Measurements from ENCODE around the gene PPP1R13B. TPM values are rescaled to one million over a fixed set of nuclear protein-coding genes. Genes with fewer than 3 reads are reported as not detected.

PPP1R13B gene
- polyA plus RNA-seq, 1 of the 3 experiments (the other 2 are of a cell fraction): 5.7 TPM

- H3K27ac ChIP-seq (ENCODE audit: low read depth in 2 of 2, low read length in 1 of 2): peak overlapping the region in 1 of 2 experiments; percentile 25; a peak in 2 of 4 replicates
- peak; percentile 62 for DNase-seq
- peaks cover 2% of the 10 kb centered on the region for H3F3A ChIP-seq (replicated peaks; ENCODE audit: insufficient read depth)
- no peaks in the 10 kb centered on the region for H3K27me3 ChIP-seq (ENCODE audit: insufficient read depth)
- CTCF ChIA-PET: interaction anchor here (0.6 kb wide), 1 partner anchor 8 kb away, joined by 3 read pairs; no protein-coding TSS in a partner anchor
- POLR2A ChIA-PET: interaction anchor here (1.2 to 1.3 kb wide), 2 partner anchors 8 to 74 kb away, joined by 3 read pairs; partner anchors contain the start of gene KLC1
- 88% methylated on average over 26 of the region's 29 CpGs for WGBS (ENCODE audit: low lambda C conversion rate)
- peaks cover 0 to 22% of the 10 kb centered on the region in 2 experiments; a peak in 1 of 4 replicates for H3K4me1 ChIP-seq (ENCODE audit: control insufficient read depth in 1 of 2, insufficient read depth in 2 of 2, low read depth in 1 of 2, low read length in 1 of 2)
- no peak overlapping the region for H2AFZ ChIP-seq (ENCODE audit: low read depth)
- TF ChIP-seq GABPA (IDR thresholded peaks at IDR 0.05; ENCODE audit: low read depth) (no peak), TAF1 (IDR thresholded peaks at IDR 0.05; ENCODE audit: borderline replicate concordance, low read depth, low read length) (no peak), TCF12 (IDR thresholded peaks at IDR 0.05) (no peak)
- TF ChIP-seq, protein P1, sequence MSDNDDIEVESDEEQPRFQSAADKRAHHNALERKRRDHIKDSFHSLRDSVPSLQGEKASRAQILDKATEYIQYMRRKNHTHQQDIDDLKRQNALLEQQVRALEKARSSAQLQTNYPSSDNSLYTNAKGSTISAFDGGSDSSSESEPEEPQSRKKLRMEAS (IDR thresholded peaks at IDR 0.05; ENCODE audit: low read depth): no peak
- no peak overlapping the region for H3K4me2 ChIP-seq
- H3K4me3 ChIP-seq (ENCODE audit: low read depth in 2 of 2, low read length in 1 of 2): no peak overlapping the region
- no peaks in the 10 kb centered on the region for H4K20me1 ChIP-seq (ENCODE audit: insufficient read depth)
- no peaks in the 10 kb centered on the region for H3K79me2 ChIP-seq (ENCODE audit: insufficient read depth)
- peaks cover 7 to 80% of the 10 kb centered on the region in 2 experiments for H3K36me3 ChIP-seq (replicated peaks in 1 of 2; ENCODE audit: control insufficient read depth in 1 of 2, insufficient read depth in 2 of 2, low read length in 1 of 2)
- H3K9ac ChIP-seq: no peak overlapping the region
- H3K9me3 ChIP-seq: no peaks in the 10 kb centered on the region
- H3K9me2 ChIP-seq: no peaks in the 10 kb centered on the region
Observed at GRCh38 chr14:103702497-103703432, 144.6 kb downstream of the PPP1R13B start.

GRCh38 chr14:103702095-103702494 lies 145.3 kb downstream of the PPP1R13B start:
- Histone ChIP-seq H4K20me1 (ENCODE audit: insufficient read depth) (no peaks in the 10 kb centered on the region), H3K4me1 (ENCODE audit: control insufficient read depth in 1 of 2, insufficient read depth in 2 of 2, low read depth in 1 of 2, low read length in 1 of 2) (peaks cover 0 to 25% of the 10 kb centered on the region in 2 experiments; a peak in 1 of 4 replicates), H3K79me2 (ENCODE audit: insufficient read depth) (peaks cover 4% of the 10 kb centered on the region; the same call in 1 of the 2 replicates), H3K27me3 (ENCODE audit: insufficient read depth) (no peaks in the 10 kb centered on the region), H3K9me2 (no peaks in the 10 kb centered on the region), H3K9me3 (no peaks in the 10 kb centered on the region), H2AFZ (ENCODE audit: low read depth) (no peak overlapping the region), H3K4me2 (no peak overlapping the region), H3K4me3 (ENCODE audit: low read depth in 2 of 2, low read length in 1 of 2) (no peak overlapping the region), H3K27ac (ENCODE audit: low read depth in 2 of 2, low read length in 1 of 2) (no peak overlapping the region; a peak in 1 of 4 replicates), H3K36me3 (replicated peaks in 1 of 2; ENCODE audit: control insufficient read depth in 1 of 2, insufficient read depth in 2 of 2, low read length in 1 of 2) (peaks cover 7 to 80% of the 10 kb centered on the region in 2 experiments), H3K9ac (no peak overlapping the region), H3F3A (replicated peaks; ENCODE audit: insufficient read depth) (peaks cover 2% of the 10 kb centered on the region)
- POLR2A ChIA-PET: interaction anchor here (1.3 kb wide), 1 partner anchor 9 kb away, joined by 3 read pairs; no protein-coding TSS in a partner anchor
- DNase-seq: no peak
- no peak for TF ChIP-seq ELF1 (IDR thresholded peaks at IDR 0.05)
- WGBS (ENCODE audit: low lambda C conversion rate): 92% methylated on average over 2 of the region's 5 CpGs
- CTCF ChIA-PET: no interaction called here

- no peak overlapping the region for H2AFZ ChIP-seq (ENCODE audit: low read depth)
- POLR2A ChIA-PET: interaction anchor here (0.5 to 1.2 kb wide), 2 partner anchors 12 to 366 kb away, joined by 3 to 4 read pairs; no protein-coding TSS in a partner anchor
- TF ChIP-seq TEAD4 (IDR thresholded peaks at IDR 0.05; ENCODE audit: borderline replicate concordance, insufficient read depth) (no peak), NFIC (IDR thresholded peaks at IDR 0.05; ENCODE audit: borderline replicate concordance) (no peak), RCOR1 (IDR thresholded peaks at IDR 0.05; ENCODE audit: low read length) (no peak), EZH2phosphoT487 (IDR thresholded peaks at IDR 0.05; ENCODE audit: borderline replicate concordance, low read depth) (no peak), TAF1 (IDR thresholded peaks at IDR 0.05; ENCODE audit: borderline replicate concordance, low read depth, low read length) (no peak), RXRA (IDR thresholded peaks at IDR 0.05; ENCODE audit: borderline replicate concordance, low read depth) (no peak), SIN3A (IDR thresholded peaks at IDR 0.05; ENCODE audit: borderline replicate concordance, low read depth, low read length) (no peak), USF2 (IDR thresholded peaks at IDR 0.05; ENCODE audit: borderline replicate concordance, low read depth, low read length) (no peak)
- TF ChIP-seq, protein P2, sequence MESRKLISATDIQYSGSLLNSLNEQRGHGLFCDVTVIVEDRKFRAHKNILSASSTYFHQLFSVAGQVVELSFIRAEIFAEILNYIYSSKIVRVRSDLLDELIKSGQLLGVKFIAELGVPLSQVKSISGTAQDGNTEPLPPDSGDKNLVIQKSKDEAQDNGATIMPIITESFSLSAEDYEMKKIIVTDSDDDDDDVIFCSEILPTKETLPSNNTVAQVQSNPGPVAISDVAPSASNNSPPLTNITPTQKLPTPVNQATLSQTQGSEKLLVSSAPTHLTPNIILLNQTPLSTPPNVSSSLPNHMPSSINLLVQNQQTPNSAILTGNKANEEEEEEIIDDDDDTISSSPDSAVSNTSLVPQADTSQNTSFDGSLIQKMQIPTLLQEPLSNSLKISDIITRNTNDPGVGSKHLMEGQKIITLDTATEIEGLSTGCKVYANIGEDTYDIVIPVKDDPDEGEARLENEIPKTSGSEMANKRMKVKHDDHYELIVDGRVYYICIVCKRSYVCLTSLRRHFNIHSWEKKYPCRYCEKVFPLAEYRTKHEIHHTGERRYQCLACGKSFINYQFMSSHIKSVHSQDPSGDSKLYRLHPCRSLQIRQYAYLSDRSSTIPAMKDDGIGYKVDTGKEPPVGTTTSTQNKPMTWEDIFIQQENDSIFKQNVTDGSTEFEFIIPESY (IDR thresholded peaks at IDR 0.05; ENCODE audit: borderline replicate concordance, low read depth): no peak
- TF ChIP-seq, protein P3, sequence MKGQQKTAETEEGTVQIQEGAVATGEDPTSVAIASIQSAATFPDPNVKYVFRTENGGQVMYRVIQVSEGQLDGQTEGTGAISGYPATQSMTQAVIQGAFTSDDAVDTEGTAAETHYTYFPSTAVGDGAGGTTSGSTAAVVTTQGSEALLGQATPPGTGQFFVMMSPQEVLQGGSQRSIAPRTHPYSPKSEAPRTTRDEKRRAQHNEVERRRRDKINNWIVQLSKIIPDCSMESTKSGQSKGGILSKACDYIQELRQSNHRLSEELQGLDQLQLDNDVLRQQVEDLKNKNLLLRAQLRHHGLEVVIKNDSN (IDR thresholded peaks at IDR 0.05; ENCODE audit: borderline replicate concordance, low read depth): no peak
Observed at GRCh38 chr14:103700753-103701490, 146.5 kb downstream of the PPP1R13B start.

More at GRCh38 chr14:103700753-103701490, 146.5 kb downstream of the PPP1R13B start:
- peaks cover 8% of the 10 kb centered on the region; the same call in 1 of the 2 replicates for H4K20me1 ChIP-seq (ENCODE audit: insufficient read depth)
- H3K79me2 ChIP-seq (ENCODE audit: insufficient read depth): peaks cover 15% of the 10 kb centered on the region; the same call in 1 of the 2 replicates
- H3K27ac ChIP-seq (ENCODE audit: low read depth in 2 of 2, low read length in 1 of 2): no peak overlapping the region; a peak in 1 of 4 replicates
- no peak for DNase-seq
- H3K4me1 ChIP-seq (ENCODE audit: control insufficient read depth in 1 of 2, insufficient read depth in 2 of 2, low read depth in 1 of 2, low read length in 1 of 2): peaks cover 0 to 36% of the 10 kb centered on the region in 2 experiments; a peak in 1 of 4 replicates
- CTCF ChIA-PET: no interaction called here
- no peak overlapping the region for H3K4me3 ChIP-seq (ENCODE audit: low read depth in 2 of 2, low read length in 1 of 2)
- H3K4me2 ChIP-seq: no peak overlapping the region
- no peak overlapping the region for H3K9ac ChIP-seq
- peaks cover 2% of the 10 kb centered on the region for H3F3A ChIP-seq (replicated peaks; ENCODE audit: insufficient read depth)
- H3K9me2 ChIP-seq: no peaks in the 10 kb centered on the region
- H3K36me3 ChIP-seq (replicated peaks in 1 of 2; ENCODE audit: control insufficient read depth in 1 of 2, insufficient read depth in 2 of 2, low read length in 1 of 2): peaks cover 7 to 78% of the 10 kb centered on the region in 2 experiments
- WGBS (ENCODE audit: low lambda C conversion rate): 93% methylated on average over 5 of the region's 21 CpGs
- H3K9me3 ChIP-seq: no peaks in the 10 kb centered on the region
- no peaks in the 10 kb centered on the region for H3K27me3 ChIP-seq (ENCODE audit: insufficient read depth)
